Gastrocnemius medialis (tissue), 4 donors: Measurements from ENCODE around the gene ACCSL.

Experiments used
- CTCF ChIP-seq, 5 experiments: fragments of 450-650 bp in 3 of 5; fragments of 200-600 bp in 2 of 5; sonication (generic) in 2 of 5; IDR thresholded peaks in 4 of 5; conservative IDR thresholded peaks in 1 of 5; 1 replicate in 4 of 5; 2 replicates in 1 of 5; pipeline ENCODE4 v1.5.1; 2016 to 2019; ENCODE audit warnings: antibody characterized with exemption in 5 of 5, mild to moderate bottlenecking in 3 of 5, moderate library complexity in 3 of 5
- POLR2A ChIP-seq, 2 donors: fragments of 450-650 bp; IDR thresholded peaks; one replicate each; pipeline ENCODE4 v1.6.1; 2017; ENCODE audit warnings: antibody characterized with exemption in 2 of 2, mild to moderate bottlenecking in 2 of 2, moderate library complexity in 2 of 2

GRCh38 chr11:44085330-44085729 is 37.5 kb downstream of the ACCSL start:
- TF ChIP-seq CTCF (IDR thresholded peaks at IDR 0.05 in 4 of 5, conservative IDR thresholded peaks at IDR 0.05 in 1 of 5) (no peak), POLR2A (IDR thresholded peaks at IDR 0.05) (no peak)
